ENCODE measurements around the gene ARHGAP24. TPM values are rescaled to one million over a fixed set of nuclear protein-coding genes. Genes with fewer than 3 reads are reported as not detected.
"Not testable (repeated sequence)": the region's sequence is repeated elsewhere in the genome, so short reads cannot be mapped to it uniquely, and the experiment has no call there.

Gene ARHGAP24
- total RNA-seq, 2 donors from 2014 or later, result 7.0 TPM; not detected in 1

GRCh38 chr4:85818700-85819099, 343.8 kb downstream of the ARHGAP24 start:
- DNase-seq (no peak), ATAC-seq (no peak)
- no peak overlapping the region for H3K27ac Mint-ChIP-seq
- no peaks in the 10 kb centered on the region for H3K27me3 Mint-ChIP-seq
- H3K4me3 Mint-ChIP-seq, result no peak overlapping the region
- no peaks in the 10 kb centered on the region for H3K9me3 ChIP-seq (ENCODE audit: control insufficient read depth, low read length, poor library complexity, severe bottlenecking)
- no peaks in the 10 kb centered on the region for H3K36me3 Mint-ChIP-seq (ENCODE audit: low read depth)
- no peaks in the 10 kb centered on the region for H3K4me1 Mint-ChIP-seq

- not testable (repeated sequence) for H3K4me3 Mint-ChIP-seq; ATAC-seq; H3K27ac Mint-ChIP-seq; H3K36me3 Mint-ChIP-seq (ENCODE audit: low read depth); H3K9me3 ChIP-seq (ENCODE audit: control insufficient read depth, low read length, poor library complexity, severe bottlenecking); DNase-seq; H3K27me3 Mint-ChIP-seq; H3K4me1 Mint-ChIP-seq
Measured at GRCh38 chr4:85820101-85820500, 345.2 kb downstream of the ARHGAP24 start.

GRCh38 chr4:85821688-85822455, 346.9 kb downstream of the ARHGAP24 start:
- no peak overlapping the region for H3K27ac Mint-ChIP-seq
- no peak overlapping the region for H3K4me3 Mint-ChIP-seq
- no peaks in the 10 kb centered on the region for H3K4me1 Mint-ChIP-seq
- H3K36me3 Mint-ChIP-seq (ENCODE audit: low read depth), result no peaks in the 10 kb centered on the region
- no peaks in the 10 kb centered on the region for H3K9me3 ChIP-seq (ENCODE audit: control insufficient read depth, low read length, poor library complexity, severe bottlenecking)
- DNase-seq (no peak), ATAC-seq (no peak)
- H3K27me3 Mint-ChIP-seq, result peaks cover 6% of the 10 kb centered on the region

GRCh38 chr4:85823295-85823694, 348.3 kb downstream of the ARHGAP24 start:
- Mint-ChIP-seq H3K27me3 (peaks cover 6% of the 10 kb centered on the region), H3K27ac (no peak overlapping the region)
- no peak for ATAC-seq

GRCh38 chr4:85824166-85824945, 349.4 kb downstream of the ARHGAP24 start:
- H3K27me3 Mint-ChIP-seq, result peaks cover 6% of the 10 kb centered on the region
- no peak for DNase-seq
- no peaks in the 10 kb centered on the region for H3K4me1 Mint-ChIP-seq
- H3K4me3 Mint-ChIP-seq, result no peak overlapping the region
- H3K9me3 ChIP-seq (ENCODE audit: control insufficient read depth, low read length, poor library complexity, severe bottlenecking), result no peaks in the 10 kb centered on the region
- ATAC-seq, result no peak
- no peaks in the 10 kb centered on the region for H3K36me3 Mint-ChIP-seq (ENCODE audit: low read depth)
- H3K27ac Mint-ChIP-seq, result no peak overlapping the region

More at GRCh38 chr4:85823295-85823694, 348.3 kb downstream of the ARHGAP24 start:
- no peaks in the 10 kb centered on the region for H3K4me1 Mint-ChIP-seq
- no peak overlapping the region for H3K4me3 Mint-ChIP-seq
- no peak for DNase-seq
- H3K36me3 Mint-ChIP-seq (ENCODE audit: low read depth), result no peaks in the 10 kb centered on the region
- H3K9me3 ChIP-seq (ENCODE audit: control insufficient read depth, low read length, poor library complexity, severe bottlenecking), result no peaks in the 10 kb centered on the region

- Mint-ChIP-seq H3K4me1 (no peaks in the 10 kb centered on the region), H3K27ac (no peak overlapping the region), H3K4me3 (no peak overlapping the region), H3K36me3 (ENCODE audit: low read depth) (no peaks in the 10 kb centered on the region), H3K27me3 (peaks cover 6% of the 10 kb centered on the region)
- DNase-seq (no peak), ATAC-seq (no peak)
- H3K9me3 ChIP-seq (ENCODE audit: control insufficient read depth, low read length, poor library complexity, severe bottlenecking), result no peaks in the 10 kb centered on the region
Measured at GRCh38 chr4:85826060-85826678, 351.2 kb downstream of the ARHGAP24 start.

GRCh38 chr4:85828027-85828890, 353.3 kb downstream of the ARHGAP24 start:
- Mint-ChIP-seq H3K4me3 (no peak overlapping the region), H3K4me1 (no peaks in the 10 kb centered on the region)

GRCh38 chr4:85829276-85830051, 354.5 kb downstream of the ARHGAP24 start:
- H3K9me3 ChIP-seq (ENCODE audit: control insufficient read depth, low read length, poor library complexity, severe bottlenecking), result no peaks in the 10 kb centered on the region
- H3K27ac Mint-ChIP-seq, result no peak overlapping the region
- no peak for ATAC-seq
- H3K4me3 Mint-ChIP-seq, result no peak overlapping the region
- H3K4me1 Mint-ChIP-seq, result no peaks in the 10 kb centered on the region
- DNase-seq, result no peak
- peaks cover 3% of the 10 kb centered on the region for H3K27me3 Mint-ChIP-seq
- H3K36me3 Mint-ChIP-seq (ENCODE audit: low read depth), result no peaks in the 10 kb centered on the region

More at GRCh38 chr4:85828027-85828890, 353.3 kb downstream of the ARHGAP24 start:
- Mint-ChIP-seq H3K27ac (no peak overlapping the region), H3K36me3 (ENCODE audit: low read depth) (no peaks in the 10 kb centered on the region), H3K27me3 (peaks cover 6% of the 10 kb centered on the region)
- DNase-seq (no peak), ATAC-seq (no peak)
- H3K9me3 ChIP-seq (ENCODE audit: control insufficient read depth, low read length, poor library complexity, severe bottlenecking), result no peaks in the 10 kb centered on the region

- DNase-seq, result no peak
- Mint-ChIP-seq H3K36me3 (ENCODE audit: low read depth) (no peaks in the 10 kb centered on the region), H3K27me3 (no peaks in the 10 kb centered on the region), H3K4me1 (no peaks in the 10 kb centered on the region), H3K27ac (no peak overlapping the region), H3K4me3 (no peak overlapping the region)
- no peaks in the 10 kb centered on the region for H3K9me3 ChIP-seq (ENCODE audit: control insufficient read depth, low read length, poor library complexity, severe bottlenecking)
- no peak for ATAC-seq
Measured at GRCh38 chr4:85831647-85832046, 356.7 kb downstream of the ARHGAP24 start.

GRCh38 chr4:85833302-85833701, 358.4 kb downstream of the ARHGAP24 start:
- ATAC-seq, result no peak
- Mint-ChIP-seq H3K36me3 (ENCODE audit: low read depth) (no peaks in the 10 kb centered on the region), H3K27ac (no peak overlapping the region), H3K4me3 (no peak overlapping the region), H3K4me1 (no peaks in the 10 kb centered on the region), H3K27me3 (no peaks in the 10 kb centered on the region)
- DNase-seq, result no peak
- H3K9me3 ChIP-seq (ENCODE audit: control insufficient read depth, low read length, poor library complexity, severe bottlenecking), result no peaks in the 10 kb centered on the region

GRCh38 chr4:85834934-85835333, 360.0 kb downstream of the ARHGAP24 start:
- Mint-ChIP-seq H3K36me3 (ENCODE audit: low read depth) (no peaks in the 10 kb centered on the region), H3K27ac (no peak overlapping the region), H3K4me3 (no peak overlapping the region), H3K27me3 (no peaks in the 10 kb centered on the region), H3K4me1 (no peaks in the 10 kb centered on the region)
- ATAC-seq (no peak), DNase-seq (no peak)
- H3K9me3 ChIP-seq (ENCODE audit: control insufficient read depth, low read length, poor library complexity, severe bottlenecking), result no peaks in the 10 kb centered on the region

All from T-helper 17 cell (primary cell).